ENCODE measurements around the gene BEST3.

DNA sequence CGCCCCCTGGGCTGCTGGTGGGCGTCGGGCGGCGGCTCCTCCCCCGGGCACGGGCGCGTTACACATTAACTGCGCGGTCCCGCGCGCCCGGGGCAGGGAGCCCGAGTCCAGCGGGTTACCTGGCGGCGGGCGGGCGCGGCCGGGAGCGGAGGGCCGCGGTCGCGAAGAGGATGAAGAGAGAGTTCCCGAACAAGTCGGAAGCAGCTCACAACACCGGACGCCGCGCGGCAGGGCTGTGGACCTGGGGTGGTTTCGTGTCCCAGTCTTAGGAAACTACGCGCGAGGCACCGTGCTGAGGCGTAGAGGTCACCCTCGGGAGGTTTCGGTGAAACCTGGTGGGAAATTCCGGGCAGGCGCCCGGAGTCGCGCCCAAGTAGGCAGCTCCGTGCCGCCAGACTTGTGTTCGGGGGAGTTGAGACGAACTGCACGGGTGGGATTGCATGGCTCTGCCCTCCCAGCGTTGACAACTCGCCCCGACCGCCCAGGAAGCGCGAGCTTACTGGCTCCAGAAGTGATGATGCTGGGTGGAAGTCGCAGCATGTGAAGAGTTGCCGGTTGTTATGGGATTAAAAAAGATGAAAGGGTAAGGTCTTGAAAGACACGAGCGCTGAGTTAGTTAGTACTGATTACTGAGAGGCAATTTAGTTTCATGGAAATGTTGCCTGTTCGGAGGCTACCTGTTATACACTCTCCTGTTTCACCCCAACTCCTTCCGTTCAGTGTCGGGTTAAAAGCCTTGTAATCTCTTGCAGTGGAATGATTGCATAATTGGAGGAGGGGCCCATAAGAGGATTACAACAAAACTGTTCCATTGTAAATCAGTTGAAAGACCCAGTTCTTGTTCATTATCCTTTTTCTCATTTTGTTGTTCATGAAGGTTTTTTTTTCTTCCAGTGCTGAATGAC lies 40.4 kb upstream of the BEST3 start:
- no peak for TF ChIP-seq POLR2A (IDR thresholded peaks at IDR 0.05; ENCODE audit: low read depth, low read length)
- no peak for TF ChIP-seq MAZ (IDR thresholded peaks at IDR 0.05; ENCODE audit: borderline replicate concordance, low read depth, low read length)

All from IMR-90 (cell line).